ENCODE results near the gene CAMTA1.

Gene CAMTA1

DNA sequence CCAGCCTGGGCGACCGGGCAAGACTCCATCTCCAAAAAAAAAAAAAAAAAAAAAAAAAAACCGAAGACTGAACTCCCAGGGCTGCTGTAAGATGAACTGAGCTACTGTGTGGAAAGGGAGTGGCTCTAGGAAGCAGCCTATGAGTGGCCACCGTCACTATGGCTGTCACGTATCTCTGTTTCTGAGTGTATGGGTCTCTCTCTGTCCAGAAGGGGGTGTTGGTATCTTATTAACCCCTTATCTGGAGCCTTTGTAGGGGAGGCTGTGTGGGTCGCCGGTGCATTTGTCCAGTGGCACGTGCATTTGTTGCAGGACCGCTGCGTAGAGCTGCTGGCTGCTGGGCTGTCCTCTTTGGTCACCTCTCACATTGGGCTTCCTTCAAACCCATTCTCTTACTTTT lies 326.6 kb downstream of the CAMTA1 start:
- TF ChIP-seq, protein P1, sequence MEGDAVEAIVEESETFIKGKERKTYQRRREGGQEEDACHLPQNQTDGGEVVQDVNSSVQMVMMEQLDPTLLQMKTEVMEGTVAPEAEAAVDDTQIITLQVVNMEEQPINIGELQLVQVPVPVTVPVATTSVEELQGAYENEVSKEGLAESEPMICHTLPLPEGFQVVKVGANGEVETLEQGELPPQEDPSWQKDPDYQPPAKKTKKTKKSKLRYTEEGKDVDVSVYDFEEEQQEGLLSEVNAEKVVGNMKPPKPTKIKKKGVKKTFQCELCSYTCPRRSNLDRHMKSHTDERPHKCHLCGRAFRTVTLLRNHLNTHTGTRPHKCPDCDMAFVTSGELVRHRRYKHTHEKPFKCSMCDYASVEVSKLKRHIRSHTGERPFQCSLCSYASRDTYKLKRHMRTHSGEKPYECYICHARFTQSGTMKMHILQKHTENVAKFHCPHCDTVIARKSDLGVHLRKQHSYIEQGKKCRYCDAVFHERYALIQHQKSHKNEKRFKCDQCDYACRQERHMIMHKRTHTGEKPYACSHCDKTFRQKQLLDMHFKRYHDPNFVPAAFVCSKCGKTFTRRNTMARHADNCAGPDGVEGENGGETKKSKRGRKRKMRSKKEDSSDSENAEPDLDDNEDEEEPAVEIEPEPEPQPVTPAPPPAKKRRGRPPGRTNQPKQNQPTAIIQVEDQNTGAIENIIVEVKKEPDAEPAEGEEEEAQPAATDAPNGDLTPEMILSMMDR (IDR thresholded peaks at IDR 0.05; ENCODE audit: insufficient read depth, low read depth, low read length, missing control alignments): no peak
- DNase-seq (ENCODE audit: low read depth): no peak
- no peak overlapping the region for H3K4me3 ChIP-seq (ENCODE audit: low read depth, low read length)

DNA sequence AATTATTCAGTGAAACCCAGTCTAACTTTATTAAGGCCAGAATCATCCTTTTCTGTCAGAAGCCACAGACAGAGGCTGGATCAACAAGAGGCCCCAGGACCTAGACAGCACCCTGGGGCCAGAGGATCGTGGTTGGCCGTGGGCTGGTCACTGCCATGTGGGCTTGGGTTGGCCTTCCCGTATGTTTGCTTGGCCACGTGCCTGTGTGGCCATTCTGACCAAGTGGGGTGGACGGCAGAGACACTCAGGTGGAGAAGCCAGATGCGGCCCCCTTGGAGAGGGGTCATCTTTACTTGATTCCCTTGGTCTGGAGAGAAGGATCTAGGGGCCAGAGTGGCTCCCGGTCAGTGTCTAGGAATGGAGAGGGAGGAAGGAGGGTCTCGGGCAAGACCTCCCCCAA lies 327.9 kb downstream of the CAMTA1 start:
- no peak for DNase-seq (ENCODE audit: low read depth)
- TF ChIP-seq, protein P1 (IDR thresholded peaks at IDR 0.05; ENCODE audit: insufficient read depth, low read depth, low read length, missing control alignments): no peak
- no peak overlapping the region for H3K4me3 ChIP-seq (ENCODE audit: low read depth, low read length)

DNA sequence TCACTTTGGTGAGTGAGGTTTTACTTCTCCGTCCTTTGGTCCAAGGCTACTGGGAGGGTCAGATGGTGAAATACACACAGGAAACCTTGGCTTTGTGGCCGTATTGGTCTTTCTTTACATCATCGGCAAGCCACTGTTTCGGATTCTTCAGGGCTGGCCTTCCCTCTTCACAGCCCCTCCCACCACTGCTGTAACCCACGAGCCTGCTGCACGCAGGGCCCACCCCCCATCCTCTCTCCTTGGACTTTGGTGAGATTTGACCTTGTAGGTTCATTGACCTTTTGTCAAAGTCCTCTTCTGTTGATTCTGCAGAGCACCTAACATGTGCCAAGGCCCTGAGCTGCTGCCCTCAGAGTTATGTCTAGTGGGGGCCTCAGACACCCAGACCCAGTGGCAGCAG lies 328.6 kb downstream of the CAMTA1 start:
- DNase-seq (ENCODE audit: low read depth): no peak
- TF ChIP-seq, protein P1 (IDR thresholded peaks at IDR 0.05; ENCODE audit: insufficient read depth, low read depth, low read length, missing control alignments): no peak

DNA sequence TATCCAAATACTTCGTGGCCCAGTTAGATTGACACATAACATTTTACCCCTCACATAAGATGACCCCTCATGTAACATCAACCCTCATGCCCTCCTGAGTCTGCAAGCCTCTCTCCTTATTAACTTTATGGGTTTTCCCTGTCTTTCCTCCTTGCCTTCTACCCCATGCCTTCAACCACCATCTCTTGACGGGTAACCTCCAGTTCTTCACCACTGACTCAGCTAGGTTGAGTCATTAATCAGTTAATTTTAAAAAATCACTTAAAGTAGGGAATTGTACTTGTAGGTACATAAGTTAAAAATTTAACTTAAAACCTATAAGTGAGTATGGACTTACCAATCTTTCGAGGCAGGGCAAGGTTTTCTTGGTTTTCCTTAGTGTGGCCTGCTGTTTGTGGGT lies 330.7 kb downstream of the CAMTA1 start:
- H3K4me3 ChIP-seq (ENCODE audit: low read depth, low read length): no peak overlapping the region
- TF ChIP-seq, protein P1 (IDR thresholded peaks at IDR 0.05; ENCODE audit: insufficient read depth, low read depth, low read length, missing control alignments): no peak
- DNase-seq (ENCODE audit: low read depth): no peak

More for the DNA sequence above, 328.6 kb downstream of the CAMTA1 start:
- no peak overlapping the region for H3K4me3 ChIP-seq (ENCODE audit: low read depth, low read length)

DNA sequence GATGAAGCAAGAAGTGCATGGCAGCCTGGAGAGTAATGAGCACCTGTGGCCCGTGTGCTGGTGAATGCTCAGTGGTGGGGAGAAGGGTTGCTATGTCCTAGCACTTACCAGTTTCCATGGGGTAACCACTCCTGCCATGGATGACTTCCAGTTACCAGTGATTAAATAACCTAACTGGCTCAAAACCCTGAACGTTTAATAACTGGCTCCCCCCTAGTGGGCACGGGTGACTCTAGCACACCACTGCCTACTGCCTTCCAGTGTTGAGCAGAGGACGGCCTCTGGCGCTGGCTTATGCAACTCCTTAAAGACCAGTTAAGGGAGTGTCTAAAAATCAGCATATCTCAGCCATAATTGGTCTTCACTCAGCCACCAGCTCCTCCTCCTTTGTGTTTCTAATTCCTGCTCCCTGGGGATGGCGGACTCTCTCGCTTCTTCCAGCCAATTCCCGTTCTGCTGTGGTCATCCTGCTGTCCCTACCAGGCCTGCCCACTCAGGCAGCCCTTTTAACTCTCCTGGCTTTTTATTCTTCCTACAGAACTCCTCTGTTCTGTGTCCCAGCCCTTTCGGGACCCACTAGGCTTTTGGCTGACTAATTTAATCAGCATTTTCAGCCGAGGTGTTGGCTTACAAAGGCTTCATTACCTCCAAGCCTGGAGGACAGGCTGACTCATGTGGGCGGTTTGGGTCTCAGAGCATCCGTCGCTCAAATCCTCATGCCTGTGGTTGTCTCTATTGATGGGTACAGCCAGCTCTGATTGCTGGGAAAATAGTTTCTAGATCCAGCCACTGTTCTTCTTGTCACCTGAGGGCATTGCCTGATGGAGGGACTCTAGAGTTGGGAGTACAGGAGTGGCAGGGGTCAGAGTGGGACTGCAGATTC lies 332.4 kb downstream of the CAMTA1 start:
- no peak overlapping the region for H3K4me3 ChIP-seq (ENCODE audit: low read depth, low read length)
- TF ChIP-seq, protein P1 (IDR thresholded peaks at IDR 0.05; ENCODE audit: insufficient read depth, low read depth, low read length, missing control alignments): no peak
- DNase-seq (ENCODE audit: low read depth): no peak

DNA sequence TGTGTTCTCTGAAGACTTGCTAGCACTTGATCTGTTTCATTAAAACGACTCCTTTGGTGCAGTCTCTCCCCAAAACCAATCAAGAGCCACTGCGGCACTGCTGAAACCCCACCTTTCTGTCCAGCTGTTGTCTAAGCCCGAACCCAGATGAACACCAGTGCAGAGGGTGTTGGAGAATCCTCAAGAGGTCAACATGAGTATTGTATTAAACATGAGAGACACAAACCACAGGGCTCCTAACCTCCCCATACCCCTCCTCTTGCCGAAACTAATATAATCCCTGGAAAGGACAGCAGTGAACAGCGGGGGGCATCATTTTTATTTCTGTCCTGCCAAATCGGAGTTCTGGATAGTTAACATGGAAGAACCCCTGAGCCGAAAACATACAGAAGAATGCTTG lies 333.9 kb downstream of the CAMTA1 start:
- DNase-seq (ENCODE audit: low read depth): no peak
- TF ChIP-seq, protein P1 (IDR thresholded peaks at IDR 0.05; ENCODE audit: insufficient read depth, low read depth, low read length, missing control alignments): no peak
- no peak overlapping the region for H3K4me3 ChIP-seq (ENCODE audit: low read depth, low read length)

Data from GM12865 (cell line).